IMR-90 (cell line): ENCODE results near the gene ENTPD1. TPM values are rescaled to one million over a fixed set of nuclear protein-coding genes. Genes with fewer than 3 reads are reported as not detected.

ENCODE experiments used
- ATAC-seq: fragments of 200-7000 bp; cut with Tn5 transposase; 2 replicates; pipeline ENCODE4 v1.9.1; 2020; ENCODE audit warnings: low read depth, mild to moderate bottlenecking, moderate library complexity
- BruUV-seq: library from RNA; stranded (reverse); fragments of 400-500 nt; replicated peaks from 2 replicates; lab custom pipeline; 2021; lab: Mats Ljungman, UMichigan
- CTCF ChIA-PET: fragments of 300-600 bp; formaldehyde crosslinking; extraction: SDS; loops from one replicate; lab custom pipeline; 2021; ENCODE audit warnings: antibody characterized with exemption; lab: Yijun Ruan, JAX
- POLR2A ChIA-PET: fragments of 300-600 bp; sonication (Branson Sonifier 250); formaldehyde crosslinking; loops from one replicate; lab custom pipeline; 2022; ENCODE audit warnings: antibody characterized with exemption; ENCODE audit not compliant: unreplicated experiment; lab: Charles Lee
- DNase-seq: peaks from one replicate; pipeline ENCODE4 v3.0.0; 2013
- H2AFZ ChIP-seq: replicated peaks from 2 replicates; pipeline ENCODE3; 2013; ENCODE audit warnings: low read length, mild to moderate bottlenecking; ENCODE audit not compliant: poor library complexity
- H2AK5ac ChIP-seq: 2 replicates; pipeline ENCODE4 v1.6.1; 2013; ENCODE audit warnings: low read depth, low read length, inconsistent platforms
- H2AK9ac ChIP-seq: replicated peaks from 2 replicates; pipeline ENCODE3; 2013; ENCODE audit warnings: mild to moderate bottlenecking, low read depth, low read length, moderate library complexity; ENCODE audit not compliant: poor library complexity
- H2BK120ac ChIP-seq: 2 replicates; pipeline ENCODE4 v1.6.1; 2013; ENCODE audit warnings: low read depth, low read length, inconsistent platforms
- H2BK15ac ChIP-seq: 3 replicates; pipeline ENCODE4 v1.6.1; 2013; ENCODE audit warnings: low read depth, low read length, inconsistent platforms
- H2BK20ac ChIP-seq: 2 replicates; pipeline ENCODE4 v1.6.1; 2013; ENCODE audit warnings: low read depth, mild to moderate bottlenecking, inconsistent platforms, low read length, moderate library complexity
- H2BK5ac ChIP-seq: 2 replicates; pipeline ENCODE4 v1.6.1; 2013; ENCODE audit warnings: mild to moderate bottlenecking, low read depth, low read length, inconsistent platforms; ENCODE audit not compliant: poor library complexity, severe bottlenecking
- H3K14ac ChIP-seq: replicated peaks from 2 replicates; pipeline ENCODE4 v1.6.1; 2013; ENCODE audit warnings: low read depth, low read length, inconsistent platforms
- H3K18ac ChIP-seq: 2 replicates; pipeline ENCODE4 v1.6.1; 2013; ENCODE audit warnings: low read depth, low read length, control low read depth
- H3K23ac ChIP-seq: 2 replicates; pipeline ENCODE4 v1.6.1; 2013; ENCODE audit warnings: low read depth, low read length, inconsistent platforms
- H3K27ac ChIP-seq: 2 replicates; pipeline ENCODE4 v1.5.1; 2013; ENCODE audit warnings: mild to moderate bottlenecking, control low read depth, low read length; ENCODE audit not compliant: insufficient read depth
- H3K27me3 ChIP-seq: 2 replicates; pipeline ENCODE4 v1.6.1; 2013; ENCODE audit warnings: low read length; ENCODE audit not compliant: control insufficient read depth, insufficient read depth
- H3K36me3 ChIP-seq: 2 replicates; pipeline ENCODE4 v1.6.1; 2013; ENCODE audit warnings: low read length, mixed read lengths; ENCODE audit not compliant: control insufficient read depth, insufficient read depth
- H3K4ac ChIP-seq: 2 replicates; pipeline ENCODE4 v1.6.1; 2013; ENCODE audit warnings: low read depth, low read length, inconsistent platforms
- H3K4me1 ChIP-seq: 2 replicates; pipeline ENCODE4 v1.6.1; 2013; ENCODE audit warnings: low read length, mixed read lengths; ENCODE audit not compliant: control insufficient read depth, insufficient read depth
- H3K4me2 ChIP-seq: 2 replicates; pipeline ENCODE4 v1.6.1; 2013; ENCODE audit warnings: low read depth, mild to moderate bottlenecking, control low read depth, low read length, moderate library complexity
- H3K4me3 ChIP-seq: 2 replicates; pipeline ENCODE4 v1.5.1; 2013; ENCODE audit warnings: low read depth, mild to moderate bottlenecking, control low read depth, low read length, moderate library complexity; ENCODE audit not compliant: insufficient read depth
- H3K56ac ChIP-seq: 2 replicates; pipeline ENCODE4 v1.6.1; 2013; ENCODE audit warnings: low read length, inconsistent platforms; ENCODE audit not compliant: insufficient read depth; ENCODE audit errors: extremely low read depth
- H3K79me1 ChIP-seq, 2 experiments: 2 replicates each; pipeline ENCODE4 v1.6.1; 2013; ENCODE audit warnings: low read length in 2 of 2, inconsistent platforms in 1 of 2, low read depth in 1 of 2
- H3K9ac ChIP-seq: 2 replicates; pipeline ENCODE4 v1.6.1; 2013; ENCODE audit warnings: low read depth, low read length, control low read depth
- H3K9me1 ChIP-seq: 2 replicates; pipeline ENCODE4 v1.6.1; 2013; ENCODE audit warnings: low read length, inconsistent platforms; ENCODE audit not compliant: insufficient read depth
- H3K9me3 ChIP-seq: 2 replicates; pipeline ENCODE4 v1.6.1; 2013; ENCODE audit warnings: low read length; ENCODE audit not compliant: control insufficient read depth, insufficient read depth
- H4K20me1 ChIP-seq: 2 replicates; pipeline ENCODE4 v1.6.1; 2013; ENCODE audit warnings: low read length, inconsistent platforms; ENCODE audit not compliant: insufficient read depth
- H4K5ac ChIP-seq: 2 replicates; pipeline ENCODE4 v1.6.1; 2013; ENCODE audit warnings: mild to moderate bottlenecking, low read depth, low read length, control low read depth
- H4K8ac ChIP-seq, 2 experiments: 2 replicates each; pipeline ENCODE4 v1.6.1; 2013; ENCODE audit warnings: low read depth in 2 of 2, low read length in 2 of 2, control low read depth in 1 of 2, inconsistent platforms in 1 of 2
- H4K91ac ChIP-seq: 2 replicates; pipeline ENCODE4 v1.6.1; 2013; ENCODE audit warnings: low read depth, low read length, inconsistent platforms; ENCODE audit not compliant: insufficient read depth
- BHLHE40 ChIP-seq: fragments of 150-350 bp; IDR thresholded peaks from 2 replicates; pipeline ENCODE4 v1.6.1; 2016; ENCODE audit warnings: mild to moderate bottlenecking, low read depth, low read length
- CEBPB ChIP-seq: IDR thresholded peaks from 2 replicates; pipeline ENCODE4 v1.6.1; 2012; ENCODE audit warnings: low read depth, low read length, improper control_type of control experiment
- FOS ChIP-seq: fragments of 150-350 bp; IDR thresholded peaks from 2 replicates; pipeline ENCODE4 v1.6.1; 2016; ENCODE audit warnings: low read depth, low read length
- WGBS, 2 experiments: methylation state at CpG; one replicate each; pipeline versions ENCODE4 v1.1.5 to v1.1.7; 2013; ENCODE audit warnings: missing lambda C conversion rate in 2 of 2; ENCODE audit not compliant: insufficient read length in 1 of 2; ENCODE audit errors: extremely low coverage in 2 of 2; 5-methylcytosine and 5-hydroxymethylcytosine counted together
- dilution Hi-C: fragments of 300-500 bp; cut with HindIII; formaldehyde crosslinking; loops from one replicate; pipeline ENCODE4 v1.14.3; 2018; ENCODE audit warnings: low sequenced_read_pairs; ENCODE audit not compliant: unreplicated experiment
- in situ Hi-C: fragments of 300-500 bp; cut with MboI; formaldehyde crosslinking; loops from 3 replicates; pipeline ENCODE4 v1.14.3; 2019; ENCODE audit warnings: low sequenced_read_pairs, inconsistent platforms, mixed read lengths
- intact Hi-C: fragments of 100-400 bp; cut with micrococcal nuclease; formaldehyde crosslinking; loops from 2 replicates; pipeline ENCODE4 v1.10.0; 2022
- polyA plus RNA-seq, 3 experiments: library from polyadenylated mRNA; depleted of rRNA; stranded (reverse); fragments of >200 nt; gene quantifications; 2 replicates each; pipeline ENCODE4 v1.2.3, GENCODE V29; 2012; ENCODE audit warnings: low replicate concordance in 1 of 3
- total RNA-seq: library from RNA; depleted of rRNA; stranded (reverse); fragments of >200 nt; gene quantifications from 2 replicates; pipeline ENCODE4 v1.2.3, GENCODE V29; 2012
- TF ChIP-seq, protein P1 (sequence below): fragments of 150-350 bp; IDR thresholded peaks from 2 replicates; pipeline ENCODE4 v1.6.1; 2016; ENCODE audit warnings: low read depth, mild to moderate bottlenecking, low read length, moderate library complexity, borderline replicate concordance

ENTPD1 gene
- total and polyA plus RNA-seq, 2 of the 4 experiments (the other 2 are of a cell fraction): under 0.01 TPM; not detected in 1

DNA sequence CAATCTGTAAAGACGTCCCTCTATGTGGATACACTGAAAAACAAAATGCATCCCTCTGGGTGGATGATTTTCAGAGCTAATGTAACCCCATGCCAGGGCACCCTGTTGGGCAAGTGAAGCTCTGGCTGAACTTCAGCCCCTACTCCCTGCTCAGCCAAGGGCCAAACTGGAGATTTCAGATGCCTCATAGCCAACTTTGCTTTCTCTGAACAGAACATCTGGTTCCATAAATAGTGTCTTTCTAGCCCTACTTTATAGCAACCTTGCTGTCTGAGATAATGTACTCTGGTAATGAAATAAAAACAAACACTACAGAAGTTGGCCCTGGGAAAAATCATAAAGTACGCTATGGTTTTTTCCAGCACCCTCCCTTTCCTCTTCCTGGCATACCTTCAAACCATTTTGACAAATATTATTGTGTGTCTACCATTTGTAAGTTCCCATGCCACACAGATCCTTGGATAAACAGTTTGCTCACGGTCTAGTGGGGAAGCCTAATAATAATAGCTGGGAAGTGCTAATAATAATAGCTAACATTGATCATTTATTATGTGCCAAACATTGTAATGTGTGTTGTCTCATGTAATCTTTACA, 3.4 kb downstream of the ENTPD1 start:
- Histone ChIP-seq H3K4me1 (peaks cover 4% of the 10 kb centered on the region; the same call in 1 of the 2 replicates), H4K8ac (no peak overlapping the region), H2AK9ac (no peak overlapping the region), H2BK15ac (no peak overlapping the region), H2BK120ac (no peak overlapping the region), H3K18ac (no peak overlapping the region), H2AK5ac (no peak overlapping the region), H4K91ac (no peak overlapping the region), H3K9me3 (no peaks in the 10 kb centered on the region), H2BK20ac (no peak overlapping the region), H3K14ac (no peak overlapping the region), H3K9me1 (no peaks in the 10 kb centered on the region), H3K27me3 (no peaks in the 10 kb centered on the region), H4K5ac (no peak overlapping the region), H2AFZ (no peak overlapping the region), H3K4me3 (no peak overlapping the region), H3K27ac (no peak overlapping the region), H3K9ac (no peak overlapping the region), H3K36me3 (no peaks in the 10 kb centered on the region), H4K20me1 (no peaks in the 10 kb centered on the region), H3K56ac (no peak overlapping the region), H3K4me2 (no peak overlapping the region), H2BK5ac (no peak overlapping the region), H3K79me1 (no peaks in the 10 kb centered on the region), H3K4ac (no peak overlapping the region), H3K23ac (no peak overlapping the region)
- ChIA-PET CTCF (no interaction called here), POLR2A (no interaction called here)
- TF ChIP-seq BHLHE40: no peak
- TF ChIP-seq, protein P1, sequence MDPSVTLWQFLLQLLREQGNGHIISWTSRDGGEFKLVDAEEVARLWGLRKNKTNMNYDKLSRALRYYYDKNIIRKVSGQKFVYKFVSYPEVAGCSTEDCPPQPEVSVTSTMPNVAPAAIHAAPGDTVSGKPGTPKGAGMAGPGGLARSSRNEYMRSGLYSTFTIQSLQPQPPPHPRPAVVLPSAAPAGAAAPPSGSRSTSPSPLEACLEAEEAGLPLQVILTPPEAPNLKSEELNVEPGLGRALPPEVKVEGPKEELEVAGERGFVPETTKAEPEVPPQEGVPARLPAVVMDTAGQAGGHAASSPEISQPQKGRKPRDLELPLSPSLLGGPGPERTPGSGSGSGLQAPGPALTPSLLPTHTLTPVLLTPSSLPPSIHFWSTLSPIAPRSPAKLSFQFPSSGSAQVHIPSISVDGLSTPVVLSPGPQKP: no peak
- TF ChIP-seq CEBPB: no peak
- TF ChIP-seq FOS: no peak
- ATAC-seq (no peak), DNase-seq (no peak)
- in situ Hi-C loops (no loop called here), dilution Hi-C loops (no loop called here), intact Hi-C loops (no loop called here)
- BruUV-seq: no TSS peak
- no CpG with 5 or more reads among the region's 3 CpGs for WGBS, 2 experiments
